Right cardiac atrium (tissue), 5 donors: Measurements from ENCODE around the gene SCGB2A2. TPM values are rescaled to one million over a fixed set of nuclear protein-coding genes. Genes with fewer than 3 reads are reported as not detected.

Source experiments
- ATAC-seq, 2 donors: fragments of 200-7000 bp; cut with Tn5 transposase; one replicate each; pipeline versions ENCODE4 v1.8.0 to v1.9.1; 2020; ENCODE audit warnings: moderate library complexity in 2 of 2, mild to moderate bottlenecking in 1 of 2
- DNase-seq, 3 donors: peaks; one replicate each; pipeline ENCODE4 v3.0.0-alpha.2; 2020
- H3K27ac ChIP-seq: one replicate; pipeline ENCODE4 v1.5.1; 2013; ENCODE audit warnings: mild to moderate bottlenecking, low read length, control low read depth, moderate library complexity
- H3K27me3 ChIP-seq: one replicate; pipeline ENCODE4 v1.6.1; 2013; ENCODE audit not compliant: control insufficient read depth, insufficient read depth
- H3K4me1 ChIP-seq: one replicate; pipeline ENCODE4 v1.6.1; 2013; ENCODE audit warnings: low read length; ENCODE audit not compliant: control insufficient read depth, insufficient read depth
- H3K4me3 ChIP-seq: one replicate; pipeline ENCODE4 v1.5.1; 2013; ENCODE audit warnings: low read length, control low read depth
- H3K9me3 ChIP-seq: one replicate; pipeline ENCODE4 v1.6.1; 2013; ENCODE audit warnings: low read length; ENCODE audit not compliant: control insufficient read depth
- WGBS: extraction: QIAGEN DNeasy Blood & Tissue Kit; methylation state at CpG from one replicate; pipeline ENCODE4 v1.1.7; 2013; 5-methylcytosine and 5-hydroxymethylcytosine counted together
- intact Hi-C, 4 donors: fragments of 100-400 bp; cut with DNase I; formaldehyde crosslinking; loops; one replicate each; pipeline versions ENCODE4 v1.11.0 to v1.14.0; 2022 to 2023
- polyA plus RNA-seq: library from polyadenylated mRNA; stranded (reverse); fragments of 200-250 nt; gene quantifications from one replicate; pipeline ENCODE4 v1.2.3, GENCODE V29; 2013
- total RNA-seq, 4 donors: library from RNA; stranded (reverse); fragmentation: NEBNext Ultra II Directional; extraction: Animal tissue kit (Norgen Biotek cat#: 25700); gene quantifications; one replicate each; pipeline ENCODE4 v1.2.1, GENCODE V29; 2021
- donor health status: healthy with polysubstance abuse.
- donor health status: DM: no; HTN: yes; CAD: no.
- donor health status: DM: no; HTN: no; CAD: no.
- donor health status: DM: no; HTN: yes; CAD: no; lungs with severe emphysema.
- donor health status: DM: yes; HTN: yes; CAD: no.

Gene SCGB2A2
- total and polyA plus RNA-seq, 5 donors: not detected

GRCh38 chr11:62306227-62306626 lies 36.3 kb downstream of the SCGB2A2 start:
- DNase-seq (no peak), ATAC-seq (no peak)
- H3K4me3 ChIP-seq: no peak overlapping the region
- intact Hi-C loops: loop anchor here in 1 of 4 donors (5.0 kb wide), 1 partner anchor 134 kb away; no protein-coding TSS in a partner anchor
- no peak overlapping the region for H3K27ac ChIP-seq
- no peaks in the 10 kb centered on the region for H3K9me3 ChIP-seq
- 53% methylated on average over 6 of the region's 6 CpGs for WGBS
- peaks cover 4% of the 10 kb centered on the region for H3K27me3 ChIP-seq
- no peaks in the 10 kb centered on the region for H3K4me1 ChIP-seq

GRCh38 chr11:62307950-62308349 lies 38.0 kb downstream of the SCGB2A2 start:
- intact Hi-C loops: loop anchor here in 1 of 4 donors (5.0 kb wide), 1 partner anchor 136 kb away; no protein-coding TSS in a partner anchor
- DNase-seq (no peak), ATAC-seq (no peak)
- Histone ChIP-seq H3K4me3 (no peak overlapping the region), H3K27ac (no peak overlapping the region), H3K27me3 (no peaks in the 10 kb centered on the region), H3K9me3 (no peaks in the 10 kb centered on the region), H3K4me1 (no peaks in the 10 kb centered on the region)

- H3K27me3 ChIP-seq: no peaks in the 10 kb centered on the region
- intact Hi-C loops: loop anchor here in 3 of 4 donors (5.0 to 10.0 kb wide), 2 partner anchors 135 to 138 kb away; no protein-coding TSS in a partner anchor
- no peak for DNase-seq
These were observed 40.0 kb downstream of the SCGB2A2 start for GRCh38 chr11:62309991-62310390.

DNA sequence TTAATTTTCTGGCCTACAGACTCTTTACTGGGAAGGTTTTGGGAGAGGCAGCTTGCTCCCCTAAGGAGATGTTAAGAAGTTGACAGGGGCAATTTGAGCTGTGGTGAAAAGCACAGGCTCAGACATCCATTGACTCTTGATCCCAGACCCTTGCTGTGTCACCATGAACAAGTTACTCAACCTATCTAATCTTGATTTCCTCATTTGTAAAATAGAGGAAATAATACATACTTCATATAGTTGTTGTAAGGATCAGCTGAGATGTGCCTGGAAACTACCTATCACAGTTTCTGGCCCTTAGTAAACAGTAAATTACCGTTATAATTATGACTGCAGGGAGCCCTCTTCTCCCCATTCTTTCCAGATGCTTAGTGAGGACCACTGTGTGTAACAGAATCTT lies 45.5 kb downstream of the SCGB2A2 start:
- H3K27me3 ChIP-seq: no peaks in the 10 kb centered on the region
- ATAC-seq: no peak
- intact Hi-C loops: loop anchor here in 2 of 4 donors (10.0 kb wide), 1 partner anchor 141 kb away; no protein-coding TSS in a partner anchor

More at GRCh38 chr11:62309991-62310390, 40.0 kb downstream of the SCGB2A2 start:
- Histone ChIP-seq H3K4me1 (no peaks in the 10 kb centered on the region), H3K4me3 (no peak overlapping the region), H3K27ac (no peak overlapping the region), H3K9me3 (no peaks in the 10 kb centered on the region)
- no peak for ATAC-seq
- 55% methylated on average over 7 of the region's 7 CpGs for WGBS

GRCh38 chr11:62322524-62322923 lies 52.6 kb downstream of the SCGB2A2 start:
- DNase-seq: no peak
- no peaks in the 10 kb centered on the region for H3K9me3 ChIP-seq
- H3K4me1 ChIP-seq: no peaks in the 10 kb centered on the region
- H3K27me3 ChIP-seq: no peaks in the 10 kb centered on the region
- H3K27ac ChIP-seq: no peak overlapping the region
- no peak overlapping the region for H3K4me3 ChIP-seq
- no peak for ATAC-seq
- intact Hi-C loops: no loop called here
- 75% methylated on average over 2 of the region's 2 CpGs for WGBS

More for the DNA sequence above, 45.5 kb downstream of the SCGB2A2 start:
- Histone ChIP-seq H3K27ac (no peak overlapping the region), H3K4me3 (no peak overlapping the region), H3K4me1 (no peaks in the 10 kb centered on the region), H3K9me3 (no peaks in the 10 kb centered on the region)
- WGBS: 71% methylated on average over 1 of the region's 1 CpG
- no peak for DNase-seq

Other genes starting within 250 kb of the SCGB2A2 start
- gene INCENP, start 146.1 kb upstream of the SCGB2A2 start, total RNA-seq: 10 to 100 TPM; 15.1 to 24.4 (median 19.7) TPM
- gene INCENP, start 146.1 kb upstream of the SCGB2A2 start, polyA plus RNA-seq: 3.6 TPM
- not detected for gene SCGB1D1, start 79.9 kb upstream of the SCGB2A2 start, total RNA-seq
- not detected for gene SCGB1D1, start 79.9 kb upstream of the SCGB2A2 start, polyA plus RNA-seq
- gene SCGB2A1, start 61.5 kb upstream of the SCGB2A2 start, total RNA-seq: not detected
- gene SCGB2A1, start 61.5 kb upstream of the SCGB2A2 start, polyA plus RNA-seq: not detected
- under 1 TPM in 1 of 4 donors, not detected in 3; 0.94 TPM for gene SCGB1D2, start 27.9 kb upstream of the SCGB2A2 start, total RNA-seq
- gene SCGB1D2, start 27.9 kb upstream of the SCGB2A2 start, polyA plus RNA-seq: 1.2 TPM
- not detected for gene SCGB1D4, start 28.9 kb downstream of the SCGB2A2 start, total RNA-seq
- not detected for gene SCGB1D4, start 28.9 kb downstream of the SCGB2A2 start, polyA plus RNA-seq
- gene ASRGL1, start 67.3 kb downstream of the SCGB2A2 start, total RNA-seq: 1 to 10 TPM; 4.9 to 8.1 (median 6.5) TPM
- 4.3 TPM for gene ASRGL1, start 67.3 kb downstream of the SCGB2A2 start, polyA plus RNA-seq
- gene SCGB1A1, start 148.9 kb downstream of the SCGB2A2 start, total RNA-seq: not detected
- gene SCGB1A1, start 148.9 kb downstream of the SCGB2A2 start, polyA plus RNA-seq: not detected